ENCODE data around the gene KIAA0586.
"Not testable (repeated sequence)": the region's sequence is repeated elsewhere in the genome, so short reads cannot be mapped to it uniquely, and the experiment has no call there.

The KIAA0586 gene

GRCh38 chr14:58427281-58428117 is at the start of gene KIAA0586, which contains the start of gene TIMM9:
TSS of gene KIAA0586 (plus strand) at chr14:58427719. CDS start at chr14:58428265, 546 bp downstream.
TSS of gene TIMM9 (minus strand) at chr14:58427531. CDS start at chr14:58411945, 15,586 bp downstream.
- DNase-seq (ENCODE audit: low read depth in 3 of 3, low spot score in 1 of 3), result peak; percentile 84 to 93 (median 90)

- no peak for DNase-seq (ENCODE audit: low read depth in 3 of 3, low spot score in 1 of 3)
Measured at GRCh38 chr14:58390830-58391229, 36.7 kb upstream of the KIAA0586 start.

- DNase-seq (ENCODE audit: low read depth in 3 of 3, low spot score in 1 of 3), result no peak
Measured at GRCh38 chr14:58395562-58395811, 32.0 kb upstream of the KIAA0586 start.

- peak; percentile 24 to 63 (median 61) for DNase-seq (ENCODE audit: low read depth in 3 of 3, low spot score in 1 of 3)
Measured at GRCh38 chr14:58395812-58396788, 31.4 kb upstream of the KIAA0586 start, which contains the start of gene TOMM20L. TSS of gene TOMM20L (plus strand) at chr14:58395930. CDS start at chr14:58395958, 28 bp downstream.

- no peak for DNase-seq (ENCODE audit: low read depth in 3 of 3, low spot score in 1 of 3)
Measured at GRCh38 chr14:58397156-58397555, 30.4 kb upstream of the KIAA0586 start.

- DNase-seq (ENCODE audit: low read depth in 3 of 3, low spot score in 1 of 3), result no peak
Measured at GRCh38 chr14:58398495-58398894, 29.0 kb upstream of the KIAA0586 start.

GRCh38 chr14:58398895-58399294 is 28.6 kb upstream of the KIAA0586 start:
- no peak for DNase-seq (ENCODE audit: low read depth in 3 of 3, low spot score in 1 of 3)

GRCh38 chr14:58401587-58401986 is 25.9 kb upstream of the KIAA0586 start:
- no peak for DNase-seq (ENCODE audit: low read depth in 3 of 3, low spot score in 1 of 3)

GRCh38 chr14:58408681-58409215 is 18.8 kb upstream of the KIAA0586 start:
- DNase-seq (ENCODE audit: low read depth in 3 of 3, low spot score in 1 of 3), result no peak

- no peak for DNase-seq (ENCODE audit: low read depth in 3 of 3, low spot score in 1 of 3)
Measured at GRCh38 chr14:58414845-58415244, 12.7 kb upstream of the KIAA0586 start.

- no peak for DNase-seq (ENCODE audit: low read depth in 3 of 3, low spot score in 1 of 3)
Measured at GRCh38 chr14:58415636-58416547, 11.6 kb upstream of the KIAA0586 start.

- not testable (repeated sequence) for DNase-seq (ENCODE audit: low read depth in 3 of 3, low spot score in 1 of 3)
Measured at GRCh38 chr14:58416934-58417333, 10.6 kb upstream of the KIAA0586 start.

GRCh38 chr14:58426670-58427280 is 744 bp upstream of the KIAA0586 start:
- peak in 2 of 3 donors; percentile 15 to 39 for DNase-seq (ENCODE audit: low read depth in 3 of 3, low spot score in 1 of 3)

- DNase-seq (ENCODE audit: low read depth in 3 of 3, low spot score in 1 of 3), result no peak
Measured at GRCh38 chr14:58428118-58428683, 682 bp downstream of the KIAA0586 start.

- DNase-seq (ENCODE audit: low read depth in 3 of 3, low spot score in 1 of 3), result no peak
Measured at GRCh38 chr14:58430156-58430555, 2.6 kb downstream of the KIAA0586 start.

GRCh38 chr14:58439476-58439875 is 12.0 kb downstream of the KIAA0586 start:
- no peak for DNase-seq (ENCODE audit: low read depth in 3 of 3, low spot score in 1 of 3)

- no peak for DNase-seq (ENCODE audit: low read depth in 3 of 3, low spot score in 1 of 3)
Measured at GRCh38 chr14:58444627-58445026, 17.1 kb downstream of the KIAA0586 start.

GRCh38 chr14:58455593-58456265 is 28.2 kb downstream of the KIAA0586 start:
- DNase-seq (ENCODE audit: low read depth in 3 of 3, low spot score in 1 of 3), result no peak

- no peak for DNase-seq (ENCODE audit: low read depth in 3 of 3, low spot score in 1 of 3)
Measured at GRCh38 chr14:58460772-58461171, 33.3 kb downstream of the KIAA0586 start.
